GM10266 (cell line): Measurements from ENCODE around the gene ZKSCAN5.
"Not testable (repeated sequence)": the region's sequence is repeated elsewhere in the genome, so short reads cannot be mapped to it uniquely, and the experiment has no call there.

ENCODE experiments used
- DNase-seq: peaks from one replicate; pipeline ENCODE4 v3.0.0; 2012; ENCODE audit errors: extremely low spot score
- CTCF ChIP-seq: IDR thresholded peaks from 2 replicates; pipeline ENCODE4 v1.5.1; 2012; ENCODE audit warnings: mild to moderate bottlenecking, low read depth; ENCODE audit not compliant: control insufficient read depth, insufficient read depth; ENCODE audit errors: missing control alignments

The ZKSCAN5 gene

DNA sequence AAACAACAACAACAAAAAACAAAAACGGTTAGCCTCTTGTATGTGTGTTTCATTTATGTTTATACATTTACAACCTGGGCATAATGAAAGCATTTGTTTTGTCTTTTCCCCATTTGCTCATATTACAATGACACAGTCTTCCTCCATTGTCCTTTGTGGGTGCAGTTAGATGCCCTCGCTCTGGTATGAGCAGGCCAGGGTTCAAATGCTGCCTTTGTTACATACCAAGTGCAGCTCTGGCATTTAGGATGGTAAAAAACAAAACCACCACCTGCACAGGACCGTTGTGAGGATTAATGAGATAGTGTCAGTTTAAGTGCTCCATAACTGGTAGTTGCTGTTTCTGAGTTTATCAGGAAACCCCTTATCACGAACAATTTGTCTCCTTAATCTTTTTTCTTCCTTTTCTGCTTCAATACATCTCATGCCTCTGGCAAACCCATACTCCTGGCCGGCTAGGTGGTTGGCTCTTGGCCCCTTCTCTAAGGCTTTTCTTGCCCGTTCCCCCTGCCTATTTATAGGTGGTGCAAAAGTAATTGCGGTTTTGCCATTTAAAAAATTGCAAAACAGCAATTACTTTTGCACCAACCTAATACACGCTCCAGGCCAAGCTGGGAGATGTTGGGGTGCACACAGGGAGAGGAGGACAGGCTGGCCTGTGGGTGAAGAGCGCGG is 75.0 kb downstream of the ZKSCAN5 start:
- no peak for TF ChIP-seq CTCF
- DNase-seq: no peak

DNA sequence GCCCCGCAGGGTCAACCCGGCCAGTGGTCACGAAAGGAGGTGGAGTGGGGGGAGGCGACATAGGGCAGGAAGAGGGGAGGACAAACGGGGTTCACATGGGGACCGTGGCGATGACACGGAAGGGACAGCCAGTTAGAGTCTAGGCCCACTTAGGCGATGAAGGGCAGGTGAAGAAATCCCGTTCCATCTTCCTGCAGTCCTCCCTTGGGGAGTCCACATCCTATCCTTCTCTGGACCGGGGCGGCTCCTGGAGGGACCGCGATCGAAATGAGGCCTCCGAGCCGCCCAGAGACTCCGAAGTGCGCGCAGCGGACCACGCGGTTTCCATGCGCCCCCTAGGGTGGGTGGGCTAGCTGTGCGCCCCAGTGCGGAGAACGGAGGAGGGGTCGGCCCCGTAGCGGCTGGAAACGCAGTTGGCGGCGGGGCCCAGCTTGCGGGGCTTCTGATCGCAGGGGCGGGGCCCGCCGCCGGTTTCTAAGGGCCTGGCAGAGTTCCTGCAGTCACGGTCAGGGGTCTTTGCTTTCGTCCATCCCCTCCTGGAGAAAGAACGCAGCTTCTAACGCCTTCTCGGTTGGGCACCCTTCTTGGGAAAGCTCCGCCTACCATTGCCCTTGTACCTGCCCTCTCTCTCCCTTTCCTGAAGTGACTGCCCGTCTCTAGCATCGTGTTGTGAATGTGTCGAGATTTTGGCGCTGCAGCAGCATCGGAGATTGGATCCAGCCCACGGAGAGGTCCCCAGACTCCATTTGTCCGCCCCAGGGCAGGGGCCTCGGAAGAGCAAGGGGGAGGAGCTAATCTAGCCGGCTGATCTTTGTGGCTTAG is 75.7 kb downstream of the ZKSCAN5 start:
- no peak for DNase-seq
- peak; percentile 57 for TF ChIP-seq CTCF

DNA sequence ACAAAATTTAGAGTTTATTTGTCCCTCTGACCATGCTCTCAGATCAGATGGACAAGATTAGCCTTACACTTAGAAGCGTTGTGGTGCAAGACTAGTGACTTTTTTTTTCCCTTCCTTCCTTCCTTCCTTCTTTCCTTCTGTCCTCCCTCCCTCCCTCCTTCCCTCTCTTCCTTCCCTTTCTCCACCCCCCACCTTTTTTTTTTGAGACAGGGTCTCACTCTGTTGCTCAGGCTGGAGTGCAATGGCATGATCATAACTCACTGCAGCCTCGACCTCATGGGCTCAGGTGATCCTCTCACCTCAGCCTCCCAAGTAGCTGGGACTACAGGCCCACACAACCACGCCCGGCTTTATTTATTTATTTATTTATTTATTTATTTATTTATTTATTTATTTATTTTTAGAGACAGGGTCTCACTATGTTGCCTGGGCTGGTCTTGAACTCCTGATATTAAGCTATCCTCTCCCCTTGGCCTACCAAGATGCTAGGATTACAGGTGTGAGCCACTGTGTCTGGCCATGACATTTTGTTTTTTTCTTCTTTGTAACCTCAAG is 76.4 kb downstream of the ZKSCAN5 start:
- not testable (repeated sequence) for DNase-seq
